GM12878 (cell line): ENCODE results near the gene LRBA.

ENCODE experiments used
- BCL11A ChIP-seq: IDR thresholded peaks from 2 replicates; pipeline ENCODE4 v1.6.1; 2011; ENCODE audit warnings: low read depth, low read length
- HDAC2 ChIP-seq: fragments of 200-600 bp; sonication (generic); IDR thresholded peaks from 2 replicates; pipeline ENCODE4 v1.6.1; 2017
- JUND ChIP-seq: IDR thresholded peaks from 2 replicates; pipeline ENCODE4 v1.6.1; 2012; ENCODE audit warnings: low read depth, mild to moderate bottlenecking, low read length, improper control_type of control experiment, moderate library complexity
- MTA3 ChIP-seq: IDR thresholded peaks from 2 replicates; pipeline ENCODE4 v1.6.1; 2012; ENCODE audit warnings: low read length, inconsistent platforms, borderline replicate concordance
- POLR2AphosphoS5 ChIP-seq: IDR thresholded peaks from 2 replicates; pipeline ENCODE4 v1.6.1; 2011; ENCODE audit warnings: mild to moderate bottlenecking, low read length, inconsistent platforms

DNA sequence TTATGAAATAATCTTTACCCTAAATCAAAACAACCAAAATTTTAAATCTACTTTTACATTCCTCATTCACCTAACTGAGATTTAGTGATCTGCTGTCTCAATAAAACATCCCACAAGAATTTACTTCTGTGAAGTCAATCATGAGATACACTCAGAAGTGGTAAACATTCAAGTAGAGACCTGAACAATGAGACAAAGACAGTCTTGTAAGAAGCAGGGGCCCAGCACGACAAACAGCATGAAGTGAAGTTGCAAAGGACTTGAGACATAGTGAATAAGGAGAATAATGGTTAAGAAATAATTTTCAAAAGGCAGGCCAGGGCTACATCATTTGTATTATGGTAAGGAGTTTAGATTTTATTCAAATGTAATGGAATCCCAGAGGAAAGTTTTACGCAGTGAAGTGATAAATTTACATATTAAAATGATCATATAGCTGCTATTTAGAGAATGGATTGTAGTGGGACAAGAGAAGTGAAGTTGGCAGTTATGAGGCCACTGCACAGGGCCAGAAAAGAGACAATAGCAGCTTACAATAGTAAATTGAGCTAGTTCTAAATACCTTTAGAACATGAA lies 331.2 kb downstream of the LRBA start:
- TF ChIP-seq POLR2AphosphoS5 = no peak
- no peak for TF ChIP-seq JUND
- TF ChIP-seq HDAC2 = no peak
- no peak for TF ChIP-seq BCL11A
- TF ChIP-seq MTA3 = no peak
